HG03521 (cell line): ENCODE measurements around the gene EGFL6.
"Not testable (repeated sequence)": the region's sequence is repeated elsewhere in the genome, so short reads cannot be mapped to it uniquely, and the experiment has no call there.

ENCODE experiments used
- ATAC-seq: cut with Tn5 transposase; IDR thresholded peaks from one replicate; pipeline ENCODE4 v1.9.1; 2021; ENCODE audit warnings: mild to moderate bottlenecking, moderate library complexity; ENCODE audit not compliant: unreplicated experiment

The EGFL6 gene

GRCh38 chrX:13590914-13591313, 21.5 kb downstream of the EGFL6 start:
- no peak for ATAC-seq

- ATAC-seq: no peak
These were observed 28.5 kb downstream of the EGFL6 start for GRCh38 chrX:13597874-13598273.

GRCh38 chrX:13598877-13599276, 29.5 kb downstream of the EGFL6 start:
- ATAC-seq: no peak

- no peak for ATAC-seq
These were observed 30.1 kb downstream of the EGFL6 start for GRCh38 chrX:13599491-13599890.

- no peak for ATAC-seq
These were observed 36.2 kb downstream of the EGFL6 start for GRCh38 chrX:13605611-13606010.

GRCh38 chrX:13607331-13607995, 38.1 kb downstream of the EGFL6 start:
- no peak for ATAC-seq

GRCh38 chrX:13607996-13608365, 38.6 kb downstream of the EGFL6 start:
- ATAC-seq: no peak

GRCh38 chrX:13614154-13614553, 44.8 kb downstream of the EGFL6 start:
- no peak for ATAC-seq

- ATAC-seq: no peak
These were observed 50.8 kb downstream of the EGFL6 start for GRCh38 chrX:13620207-13620606.

GRCh38 chrX:13622401-13622964, 53.1 kb downstream of the EGFL6 start:
- ATAC-seq: no peak

- no peak for ATAC-seq
These were observed 57.9 kb downstream of the EGFL6 start for GRCh38 chrX:13627306-13627705.

- not testable (repeated sequence) for ATAC-seq
These were observed 67.8 kb downstream of the EGFL6 start for GRCh38 chrX:13637224-13637623.

GRCh38 chrX:13638021-13638420, 68.6 kb downstream of the EGFL6 start:
- ATAC-seq: no peak

- ATAC-seq: no peak
These were observed 69.4 kb downstream of the EGFL6 start for GRCh38 chrX:13638826-13639225.

GRCh38 chrX:13641684-13642083, 72.3 kb downstream of the EGFL6 start:
- not testable (repeated sequence) for ATAC-seq

GRCh38 chrX:13645464-13646153, 76.2 kb downstream of the EGFL6 start:
- ATAC-seq: no peak

- ATAC-seq: no peak
These were observed 76.8 kb downstream of the EGFL6 start for GRCh38 chrX:13646154-13646549.

GRCh38 chrX:13647709-13648212, 78.4 kb downstream of the EGFL6 start:
- no peak for ATAC-seq

GRCh38 chrX:13648336-13648735, 78.9 kb downstream of the EGFL6 start:
- ATAC-seq: not testable (repeated sequence)

GRCh38 chrX:13649838-13650237, 80.4 kb downstream of the EGFL6 start:
- ATAC-seq: no peak

GRCh38 chrX:13650318-13650717, 80.9 kb downstream of the EGFL6 start:
- no peak for ATAC-seq

GRCh38 chrX:13651150-13651549, 81.7 kb downstream of the EGFL6 start:
- no peak for ATAC-seq
